IPS-NIHi7 (cell line): ENCODE measurements around the gene RPS21.

ENCODE experiments used
- DNase-seq: peaks from one replicate; pipeline ENCODE4 v3.0.0; 2012; ENCODE audit warnings: mixed read lengths; ENCODE audit errors: extremely low spot score

Gene RPS21

GRCh38 chr20:62354031-62354808 is 32.7 kb upstream of the RPS21 start:
- DNase-seq, result no peak

DNA sequence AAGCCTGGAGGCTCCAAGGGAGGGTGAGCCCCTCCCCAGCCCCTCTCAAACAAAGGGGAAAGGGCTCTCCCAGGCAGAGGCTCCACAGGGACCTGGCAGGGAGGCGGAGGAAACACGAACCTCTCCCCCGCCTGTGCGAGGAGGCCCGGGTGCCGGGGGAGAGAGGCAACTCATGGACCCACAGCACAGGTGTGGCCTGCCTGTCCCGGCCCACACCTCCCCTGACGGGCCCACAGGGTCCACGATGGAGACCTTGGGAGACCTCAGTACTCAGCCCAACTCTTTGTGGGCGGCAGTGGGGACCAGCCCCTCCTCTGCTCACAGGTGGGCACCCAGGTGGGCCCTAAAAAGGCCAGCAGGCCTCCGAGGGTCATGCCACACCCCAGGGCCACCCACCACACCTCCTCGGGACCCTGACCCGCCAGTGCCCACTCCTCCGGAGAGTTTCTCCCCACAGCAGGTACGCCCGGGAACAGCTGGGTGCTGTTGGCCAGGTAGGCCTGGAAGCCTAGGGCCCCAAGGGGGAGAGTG is 32.0 kb upstream of the RPS21 start:
- DNase-seq, result no peak

- peak; percentile 60 for DNase-seq
Observed at GRCh38 chr20:62355516-62355877, 31.4 kb upstream of the RPS21 start.

GRCh38 chr20:62355878-62356588 is 30.9 kb upstream of the RPS21 start:
- no peak for DNase-seq

DNA sequence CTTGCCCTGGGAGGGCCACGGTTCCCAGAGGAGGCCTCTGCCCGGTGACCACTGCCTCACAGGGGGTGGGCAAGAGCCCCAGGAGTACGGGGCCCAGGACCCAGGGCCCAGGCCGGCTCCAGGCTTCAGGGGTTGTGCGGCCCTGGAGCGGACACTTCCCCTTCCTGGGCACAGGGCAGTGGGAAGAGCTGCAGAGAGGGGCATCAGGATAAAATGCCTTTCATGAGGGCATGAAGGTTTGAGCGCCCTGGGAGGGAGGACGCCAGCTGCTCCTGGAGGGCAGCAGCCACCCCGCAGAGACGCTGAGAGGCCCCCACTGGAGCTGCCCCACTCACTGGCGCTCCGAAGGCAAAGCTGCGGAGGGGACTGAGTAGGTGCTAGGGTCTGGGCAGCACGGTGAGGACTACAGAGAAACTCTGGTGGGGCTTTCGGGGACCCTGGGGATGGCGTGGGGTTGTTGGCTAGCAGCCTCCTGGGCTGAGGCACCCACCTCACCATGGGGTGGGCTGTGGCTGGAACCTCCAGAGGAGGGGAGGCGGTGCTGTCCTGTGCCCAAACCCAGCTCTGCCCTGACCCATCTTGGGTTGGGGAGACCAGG is 30.2 kb upstream of the RPS21 start:
- no peak for DNase-seq

DNA sequence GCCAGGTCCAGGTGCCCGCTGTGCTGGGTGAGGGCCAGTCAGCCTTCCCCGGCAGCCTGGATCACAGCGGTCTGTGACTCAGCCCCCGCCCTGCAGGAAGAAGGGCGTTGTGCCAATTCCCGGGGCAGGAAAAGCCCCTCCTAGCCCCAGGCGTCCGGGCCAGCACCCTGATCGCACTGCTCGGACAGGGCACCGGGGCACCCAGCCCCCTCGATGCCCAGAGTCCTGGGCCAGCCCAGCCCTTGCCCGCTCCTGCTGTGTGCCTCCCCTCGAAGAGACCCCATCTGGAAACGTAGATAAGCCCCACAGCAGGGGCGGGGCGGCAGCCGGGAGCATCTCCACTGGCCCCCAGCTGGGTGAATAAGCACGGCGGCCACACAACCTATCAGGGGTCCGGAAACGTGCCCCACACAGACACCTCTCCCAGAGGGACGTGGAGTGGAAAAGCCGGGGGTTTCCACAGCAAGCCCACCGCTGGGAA is 29.7 kb upstream of the RPS21 start:
- DNase-seq, result no peak

DNA sequence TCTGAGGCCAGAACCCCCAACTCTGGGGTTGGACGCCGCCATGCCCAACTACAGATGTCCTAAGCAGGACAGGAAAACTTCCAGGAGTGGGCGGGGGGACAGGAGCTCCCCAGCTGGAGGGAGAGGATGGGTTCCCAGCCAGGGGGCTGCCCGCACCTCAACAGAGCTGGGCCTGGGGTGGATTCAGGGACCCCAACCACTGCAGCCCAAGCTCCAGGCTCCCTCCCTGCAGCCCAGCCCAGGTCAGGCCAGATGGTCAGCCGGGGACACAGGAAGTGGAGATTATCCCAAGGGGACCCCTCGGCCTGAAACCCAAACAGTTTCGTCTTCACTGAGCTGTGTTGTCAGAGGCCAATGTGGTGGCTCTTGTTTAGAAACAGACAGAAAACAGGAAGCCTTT is 29.2 kb upstream of the RPS21 start:
- no peak for DNase-seq

DNA sequence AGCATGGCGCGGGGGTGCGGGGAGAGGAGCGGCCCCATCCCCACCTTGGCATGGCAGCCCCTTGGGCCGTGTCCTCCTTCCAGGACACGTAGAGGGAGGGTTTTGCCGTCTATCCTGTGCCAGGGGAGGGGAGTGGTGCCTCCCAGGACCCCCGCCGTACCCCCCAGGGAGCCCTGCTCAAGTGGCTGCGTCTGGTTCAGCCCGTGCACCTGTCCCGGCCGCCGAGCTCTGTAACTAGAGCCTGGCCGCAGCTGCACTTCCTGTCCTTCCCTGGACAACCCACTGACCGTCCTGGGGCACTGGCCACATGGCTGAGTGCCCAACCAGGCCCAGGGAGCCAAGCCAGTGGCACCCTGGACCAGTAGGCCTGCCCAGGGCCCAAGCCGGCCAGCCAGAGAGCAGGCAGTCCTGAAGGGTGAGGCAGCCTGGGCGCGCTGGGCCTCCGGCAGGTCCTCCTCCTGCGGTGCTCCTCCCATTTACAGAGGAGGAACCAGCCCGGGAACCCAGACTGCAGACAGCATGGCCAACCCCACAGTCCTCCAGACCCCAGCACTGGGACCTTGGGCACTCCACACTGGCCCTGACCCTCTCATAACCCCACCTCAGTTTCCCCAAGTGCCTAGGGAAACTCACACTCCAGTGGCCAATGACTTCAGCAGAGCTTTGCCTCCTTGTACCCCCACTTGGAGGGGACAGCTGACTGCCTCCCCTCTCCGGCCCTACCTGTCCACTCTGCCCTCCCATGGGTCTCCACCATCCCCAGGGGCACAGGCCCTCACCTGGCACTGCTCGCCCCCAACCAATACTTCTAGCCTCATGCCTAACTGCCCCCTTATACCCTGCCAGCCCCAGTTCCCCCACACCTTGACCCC is 28.5 kb upstream of the RPS21 start:
- DNase-seq, result no peak

DNA sequence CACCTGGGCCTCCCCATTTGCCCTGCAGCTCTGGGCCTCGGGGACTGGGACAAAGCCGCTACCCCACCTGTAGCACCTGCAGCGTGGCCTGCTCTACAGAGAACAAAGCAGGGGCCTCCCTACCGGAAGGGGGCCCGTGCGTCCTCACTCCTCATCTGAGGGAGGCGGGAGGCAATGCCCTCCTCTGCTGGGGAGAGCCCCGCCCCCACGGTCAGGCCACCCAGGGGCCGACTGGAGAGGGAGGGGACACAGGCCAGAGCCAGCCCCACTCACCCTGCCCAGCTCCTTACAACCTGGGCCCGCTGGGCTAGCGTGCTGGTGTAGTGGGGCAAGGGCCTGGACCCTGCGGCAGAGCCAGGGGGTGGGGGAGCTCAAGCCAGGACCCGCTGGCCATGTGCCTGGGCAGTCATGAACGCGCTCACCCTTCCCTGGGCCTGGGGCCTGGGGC is 27.8 kb upstream of the RPS21 start:
- DNase-seq, result no peak

GRCh38 chr20:62359491-62360121 is 27.3 kb upstream of the RPS21 start:
- no peak for DNase-seq

DNA sequence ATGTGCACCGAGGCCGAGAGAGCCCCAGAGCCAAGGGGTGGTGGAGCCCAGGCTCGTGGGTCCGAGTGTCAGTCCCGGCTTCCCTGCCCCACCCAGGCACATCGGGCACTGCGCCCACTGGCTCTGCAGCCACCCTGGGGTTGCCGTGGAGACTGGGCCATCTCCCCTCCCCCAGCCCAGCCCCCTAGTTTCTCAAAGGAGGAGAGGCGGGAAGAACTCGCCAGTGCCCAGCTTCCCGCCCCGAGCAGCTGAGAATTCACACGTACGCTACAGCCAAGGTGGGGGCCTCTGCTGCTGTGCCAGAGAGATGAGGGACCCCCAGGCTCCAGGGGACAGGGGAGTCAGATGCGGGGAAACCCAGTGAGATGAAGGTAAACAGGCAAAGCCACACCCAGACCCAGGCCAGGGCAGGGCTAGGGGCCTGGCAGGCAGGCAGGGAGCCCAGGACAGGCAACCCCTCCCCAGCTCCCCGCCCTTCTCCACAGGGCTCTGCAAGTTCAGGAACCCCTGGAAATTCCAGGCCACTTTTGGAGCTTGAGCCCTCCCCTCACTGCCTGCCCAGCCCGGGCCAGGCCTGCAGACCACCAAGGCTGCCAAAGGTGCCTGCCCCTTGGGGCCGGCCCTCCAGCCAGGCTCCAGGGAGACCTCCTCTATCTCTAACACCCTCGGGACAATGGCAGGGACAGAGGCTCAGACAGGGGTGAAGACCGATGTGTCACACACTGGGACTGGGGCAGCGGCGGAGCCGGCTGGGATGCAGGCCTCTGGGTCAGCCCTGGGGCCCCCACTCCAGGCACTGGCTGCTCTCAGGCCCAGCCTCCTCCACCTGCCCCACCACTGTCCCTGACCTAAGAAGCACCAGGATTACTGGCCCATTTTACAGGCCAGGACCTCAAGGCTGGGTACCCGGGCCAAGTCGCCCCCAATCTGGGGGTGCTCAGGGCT is 25.8 kb upstream of the RPS21 start:
- no peak for DNase-seq

GRCh38 chr20:62361799-62362589 is 24.9 kb upstream of the RPS21 start:
- DNase-seq, result peak; percentile 84

GRCh38 chr20:62362590-62362940 is 24.3 kb upstream of the RPS21 start:
- DNase-seq, result no peak

GRCh38 chr20:62362991-62363919 is 23.6 kb upstream of the RPS21 start:
- no peak for DNase-seq

DNA sequence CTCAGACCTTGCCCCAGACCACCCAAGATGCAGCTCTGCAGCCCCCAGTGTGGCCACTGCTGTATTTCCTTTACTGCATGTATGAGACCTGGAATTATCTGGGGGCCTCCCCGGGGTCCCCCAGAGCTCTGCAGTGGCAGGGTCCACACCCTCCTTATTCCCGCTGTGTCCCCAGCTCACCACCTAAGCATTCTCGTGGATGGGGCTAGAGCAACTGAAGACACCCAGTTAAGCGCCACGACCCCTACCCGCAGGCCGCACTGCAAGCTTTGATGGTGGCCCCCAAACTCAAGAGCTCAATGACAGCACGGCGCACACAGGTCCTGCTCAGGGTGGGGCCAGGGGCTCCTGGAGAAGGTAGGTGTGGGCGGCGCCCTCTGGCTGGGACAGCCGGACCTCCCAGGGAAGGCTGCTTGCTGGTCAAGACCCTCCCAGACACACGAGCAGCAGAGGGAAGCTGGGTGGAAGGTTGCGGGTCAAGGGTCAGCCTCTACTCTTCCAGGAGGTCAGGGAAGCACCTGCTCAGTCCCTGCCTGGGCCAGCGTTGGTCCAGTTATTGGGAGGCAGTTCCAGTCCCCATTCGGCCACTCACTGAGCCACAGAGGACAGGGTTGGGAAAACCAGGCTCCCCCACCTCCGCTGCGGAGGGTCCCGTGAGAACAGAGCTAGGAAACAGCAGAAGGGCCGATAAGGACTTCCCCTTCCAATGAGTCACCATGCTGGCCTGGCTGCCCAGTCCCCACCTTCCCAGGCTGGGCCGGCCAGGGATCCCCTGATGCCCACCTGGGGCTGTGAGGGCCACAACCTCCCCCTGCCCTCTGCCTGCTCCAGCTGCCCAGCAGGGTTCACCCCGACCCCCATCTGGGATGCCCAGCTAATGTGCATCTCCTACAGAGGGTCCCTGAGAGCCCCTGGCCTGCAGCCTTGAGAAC is 22.7 kb upstream of the RPS21 start:
- no peak for DNase-seq

DNA sequence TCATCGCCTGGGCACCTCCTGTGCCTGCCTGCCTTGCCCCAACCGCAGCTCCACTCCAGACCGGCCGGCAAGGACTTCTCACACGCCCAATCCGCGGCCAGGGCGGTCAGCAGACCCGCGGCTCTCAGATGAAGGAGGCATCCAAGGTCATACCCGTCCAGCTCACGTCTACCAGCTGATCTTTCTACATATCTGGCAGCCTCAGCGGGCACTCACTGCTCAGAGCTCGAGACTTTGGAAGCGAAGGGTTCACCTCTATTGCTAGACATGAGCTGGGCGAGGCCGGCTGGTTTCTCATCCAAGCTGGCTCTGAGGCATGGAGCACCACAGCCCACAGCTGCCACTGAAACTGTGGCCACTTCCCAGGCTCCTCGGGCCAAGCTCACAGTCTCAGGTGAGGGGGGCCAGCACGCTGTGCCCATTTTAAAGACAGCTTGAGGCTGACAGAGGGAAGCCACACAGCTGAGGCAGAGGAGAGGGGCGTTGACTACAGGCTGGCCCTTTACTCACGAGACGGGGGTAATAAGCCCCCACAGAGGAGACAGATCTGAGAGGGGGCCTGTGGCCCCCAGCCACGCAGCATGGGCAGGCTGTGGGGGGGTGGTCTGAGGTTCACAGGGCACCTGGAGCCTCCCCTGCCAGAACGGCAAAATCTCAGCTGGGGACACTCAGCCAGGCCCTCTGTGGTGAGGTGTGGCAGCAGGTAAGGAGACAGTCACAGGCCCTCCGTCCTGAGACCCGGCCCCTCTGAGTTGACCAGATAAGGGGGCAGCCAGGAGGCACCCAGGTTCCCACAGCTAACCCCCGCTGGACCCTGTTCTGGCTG is 21.8 kb upstream of the RPS21 start:
- DNase-seq, result no peak
